Fibroblast of pulmonary artery (primary cell): ENCODE measurements around the gene CPLANE1.
"Not testable (repeated sequence)": the region's sequence is repeated elsewhere in the genome, so short reads cannot be mapped to it uniquely, and the experiment has no call there.

ENCODE experiments used
- DNase-seq: peaks from one replicate; pipeline ENCODE4 v3.0.0-alpha.2; 2010; ENCODE audit warnings: low read depth
- H3K4me3 ChIP-seq: replicated peaks from 2 replicates; pipeline ENCODE4 v1.5.1; 2011; ENCODE audit warnings: low read depth, mild to moderate bottlenecking, control low read depth, low read length, moderate library complexity
- CTCF ChIP-seq: IDR thresholded peaks from 2 replicates; pipeline ENCODE4 v1.5.1; 2011; ENCODE audit warnings: mild to moderate bottlenecking, control low read depth, low read length, inconsistent platforms; ENCODE audit errors: missing control alignments

Gene CPLANE1

GRCh38 chr5:37111426-37112382, 137.5 kb downstream of the CPLANE1 start:
- DNase-seq = no peak
- no peak for TF ChIP-seq CTCF

GRCh38 chr5:37110135-37110534, 139.0 kb downstream of the CPLANE1 start:
- TF ChIP-seq CTCF = no peak
- H3K4me3 ChIP-seq = no peak overlapping the region
- DNase-seq = no peak

More at GRCh38 chr5:37111426-37112382, 137.5 kb downstream of the CPLANE1 start:
- no peak overlapping the region for H3K4me3 ChIP-seq

- no peak overlapping the region for H3K4me3 ChIP-seq
- DNase-seq = no peak
- TF ChIP-seq CTCF = no peak
Observed at GRCh38 chr5:37109338-37109737, 139.8 kb downstream of the CPLANE1 start.

GRCh38 chr5:37103302-37103701, 145.9 kb downstream of the CPLANE1 start:
- no peak for TF ChIP-seq CTCF
- DNase-seq = no peak
- H3K4me3 ChIP-seq = no peak overlapping the region

GRCh38 chr5:37099267-37099666, 149.9 kb downstream of the CPLANE1 start:
- not testable (repeated sequence) for DNase-seq

GRCh38 chr5:37093795-37094194, 155.4 kb downstream of the CPLANE1 start:
- DNase-seq, H3K4me3 ChIP-seq: not testable (repeated sequence)

More at GRCh38 chr5:37099267-37099666, 149.9 kb downstream of the CPLANE1 start:
- not testable (repeated sequence) for H3K4me3 ChIP-seq

GRCh38 chr5:37090781-37091180, 158.4 kb downstream of the CPLANE1 start:
- TF ChIP-seq CTCF = no peak
- DNase-seq = peak; percentile 34
- no peak overlapping the region for H3K4me3 ChIP-seq

GRCh38 chr5:37090123-37090726, 159.0 kb downstream of the CPLANE1 start:
- DNase-seq = no peak
- TF ChIP-seq CTCF = no peak
- no peak overlapping the region for H3K4me3 ChIP-seq
